H1 (cell line): ENCODE data around the gene NOC3L. TPM values are rescaled to one million over a fixed set of nuclear protein-coding genes. Genes with fewer than 3 reads are reported as not detected.

Source experiments
- CTCF ChIA-PET: fragments of 300-600 bp; sonication (Branson Sonifier 250); formaldehyde crosslinking; loops from one replicate; lab custom pipeline; 2021; ENCODE audit not compliant: partially characterized antibody; lab: Charles Lee
- POLR2A ChIA-PET: fragments of 300-600 bp; sonication (Branson Sonifier 250); formaldehyde crosslinking; loops from one replicate; lab custom pipeline; 2021; ENCODE audit warnings: inconsistent platforms; ENCODE audit not compliant: partially characterized antibody; lab: Charles Lee
- DNase-seq, 2 experiments: peaks; one replicate each; pipeline versions ENCODE4 v3.0.0 to v3.0.0-alpha.2; 2010 to 2022; ENCODE audit warnings: low spot score in 2 of 2, low read depth in 1 of 2, mixed read lengths in 1 of 2
- FAIRE-seq: peaks from 2 replicates; lab custom pipeline; 2011; peaks lifted over from hg19 to GRCh38; lab: Jason Lieb, UNC
- H2AFZ ChIP-seq: 2 replicates; pipeline ENCODE4 v1.8.1; 2012; ENCODE audit warnings: low read length, inconsistent platforms
- H2AK5ac ChIP-seq: 2 replicates; pipeline ENCODE4 v1.6.1; 2013; ENCODE audit warnings: low read depth, low read length
- H2BK120ac ChIP-seq: replicated peaks from 2 replicates; pipeline ENCODE3; 2013; ENCODE audit warnings: low read depth, low read length, inconsistent platforms
- H2BK12ac ChIP-seq: 2 replicates; pipeline ENCODE4 v1.6.1; 2013; ENCODE audit warnings: low read depth, low read length
- H2BK15ac ChIP-seq: 2 replicates; pipeline ENCODE4 v1.6.1; 2013; ENCODE audit warnings: low read length
- H2BK20ac ChIP-seq: 2 replicates; pipeline ENCODE4 v1.6.1; 2013; ENCODE audit warnings: low read length
- H2BK5ac ChIP-seq: 2 replicates; pipeline ENCODE4 v1.6.1; 2013; ENCODE audit warnings: low read depth, low read length
- H3K14ac ChIP-seq: 2 replicates; pipeline ENCODE4 v1.6.1; 2013; ENCODE audit warnings: inconsistent platforms; ENCODE audit not compliant: insufficient read length
- H3K18ac ChIP-seq: 2 replicates; pipeline ENCODE4 v1.6.1; 2013; ENCODE audit warnings: low read length; ENCODE audit errors: extremely low read depth
- H3K23ac ChIP-seq: 2 replicates; pipeline ENCODE4 v1.6.1; 2013; ENCODE audit warnings: inconsistent platforms; ENCODE audit not compliant: insufficient read length
- H3K23me2 ChIP-seq: 2 replicates; pipeline ENCODE4 v1.6.1; 2013; ENCODE audit warnings: low read depth, low read length
- H3K27ac ChIP-seq: 2 replicates; pipeline ENCODE4 v1.6.1; 2011; ENCODE audit warnings: low read depth, low read length, inconsistent platforms
- H3K27me3 ChIP-seq, 4 experiments: replicated peaks in 1 of 4; 1 replicate in 1 of 4; 2 replicates in 3 of 4; pipeline versions ENCODE4 v1.6.1 to v1.8.1; 2011 to 2013; ENCODE audit warnings: low read length in 3 of 4, mild to moderate bottlenecking in 3 of 4, inconsistent platforms in 2 of 4, mixed read lengths in 2 of 4, moderate library complexity in 1 of 4; ENCODE audit not compliant: control insufficient read depth in 3 of 4, insufficient read depth in 3 of 4; ENCODE audit errors: extremely low read depth in 1 of 4
- H3K36me3 ChIP-seq, 4 experiments: 2 replicates each; pipeline versions ENCODE4 v1.6.1 to v1.8.1; 2011 to 2013; ENCODE audit warnings: mild to moderate bottlenecking in 4 of 4, low read length in 3 of 4, moderate library complexity in 2 of 4, control low read depth in 1 of 4, inconsistent platforms in 1 of 4; ENCODE audit not compliant: insufficient read depth in 4 of 4, control insufficient read depth in 2 of 4
- H3K4ac ChIP-seq: replicated peaks from 2 replicates; pipeline ENCODE3; 2013; ENCODE audit warnings: low read length, low read depth, mixed read lengths, inconsistent platforms; ENCODE audit not compliant: insufficient read length
- H3K4me1 ChIP-seq, 4 experiments: replicated peaks in 1 of 4; 1 replicate in 1 of 4; 2 replicates in 3 of 4; pipeline versions ENCODE4 v1.6.1 to v1.8.1; 2011 to 2013; ENCODE audit warnings: low read length in 3 of 4, inconsistent platforms in 2 of 4, mixed read lengths in 1 of 4; ENCODE audit not compliant: insufficient read depth in 4 of 4, control insufficient read depth in 3 of 4
- H3K4me2 ChIP-seq, 2 experiments: 2 replicates each; pipeline versions ENCODE4 v1.6.1 to v1.8.1; 2011 to 2013; ENCODE audit warnings: low read depth in 2 of 2, low read length in 2 of 2, control low read depth in 1 of 2, inconsistent platforms in 1 of 2, mild to moderate bottlenecking in 1 of 2; ENCODE audit not compliant: insufficient read depth in 1 of 2
- H3K4me3 ChIP-seq, 4 experiments: fragments of 200-600, 300-600 bp in 1 of 4; sonication (generic), shearing (Covaris generic), sonication (Bioruptor Twin) in 1 of 4; 2 replicates each; pipeline versions ENCODE4 v1.5.1 to v1.8.1; 2011 to 2016; ENCODE audit warnings: low read length in 4 of 4, low read depth in 3 of 4, control low read depth in 2 of 4, inconsistent platforms in 2 of 4, mild to moderate bottlenecking in 2 of 4, mixed read lengths in 1 of 4, moderate library complexity in 1 of 4; ENCODE audit not compliant: insufficient read depth in 2 of 4; ENCODE audit errors: extremely low read depth in 1 of 4
- H3K56ac ChIP-seq: replicated peaks from 2 replicates; pipeline ENCODE3; 2013; ENCODE audit warnings: low read depth, mild to moderate bottlenecking, mixed read lengths, low read length, inconsistent platforms; ENCODE audit not compliant: insufficient read length
- H3K79me1 ChIP-seq: 2 replicates; pipeline ENCODE4 v1.6.1; 2013; ENCODE audit warnings: low read depth, low read length, control low read depth
- H3K79me2 ChIP-seq, 2 experiments: 2 replicates each; pipeline versions ENCODE4 v1.6.1 to v1.8.1; 2012 to 2013; ENCODE audit warnings: low read length in 2 of 2, mild to moderate bottlenecking in 2 of 2, inconsistent platforms in 1 of 2; ENCODE audit not compliant: insufficient read depth in 2 of 2, control insufficient read depth in 1 of 2
- H3K9ac ChIP-seq, 4 experiments: replicated peaks in 1 of 4; 1 replicate in 1 of 4; 2 replicates in 3 of 4; pipeline versions ENCODE4 v1.6.1 to v1.8.1; 2011 to 2013; ENCODE audit warnings: low read depth in 3 of 4, low read length in 3 of 4, control low read depth in 2 of 4, mild to moderate bottlenecking in 2 of 4, moderate library complexity in 2 of 4, inconsistent platforms in 1 of 4; ENCODE audit errors: extremely low read depth in 1 of 4
- H3K9me3 ChIP-seq, 2 experiments: 2 replicates each; pipeline versions ENCODE4 v1.6.1 to v1.8.1; 2012 to 2013; ENCODE audit warnings: mild to moderate bottlenecking in 2 of 2, moderate library complexity in 2 of 2, control low read depth in 1 of 2, inconsistent platforms in 1 of 2, low read depth in 1 of 2, low read length in 1 of 2, mixed read lengths in 1 of 2; ENCODE audit not compliant: insufficient read depth in 2 of 2
- H4K20me1 ChIP-seq, 2 experiments: replicated peaks in 1 of 2; 2 replicates each; pipeline versions ENCODE3 to v1.8.1; 2011 to 2013; ENCODE audit warnings: inconsistent platforms in 2 of 2, low read length in 2 of 2, mild to moderate bottlenecking in 1 of 2; ENCODE audit not compliant: insufficient read depth in 2 of 2, control insufficient read depth in 1 of 2
- H4K5ac ChIP-seq: 2 replicates; pipeline ENCODE4 v1.6.1; 2013; ENCODE audit warnings: low read length, low read depth, mixed read lengths, inconsistent platforms; ENCODE audit not compliant: insufficient read length
- H4K8ac ChIP-seq: 2 replicates; pipeline ENCODE4 v1.8.0; 2013; ENCODE audit warnings: mild to moderate bottlenecking, moderate library complexity, low read length, inconsistent platforms; ENCODE audit not compliant: insufficient read depth; ENCODE audit errors: extremely low read depth
- H4K91ac ChIP-seq: replicated peaks from 2 replicates; pipeline ENCODE3; 2013; ENCODE audit warnings: low read length, mixed read lengths, inconsistent platforms; ENCODE audit not compliant: insufficient read length
- RAD21 ChIP-seq, 2 experiments: IDR thresholded peaks in 1 of 2; conservative IDR thresholded peaks in 1 of 2; 2 replicates each; pipeline ENCODE4 v1.6.1; 2011; ENCODE audit warnings: low read depth in 2 of 2, low read length in 2 of 2, improper control_type of control experiment in 1 of 2, inconsistent platforms in 1 of 2, mild to moderate bottlenecking in 1 of 2, moderate library complexity in 1 of 2
- TAF7 ChIP-seq: optimal IDR thresholded peaks from 2 replicates; pipeline ENCODE3; 2011; ENCODE audit warnings: low read depth, mild to moderate bottlenecking, inconsistent platforms, low read length, moderate library complexity, borderline replicate concordance
- TEAD4 ChIP-seq: IDR thresholded peaks from 2 replicates; pipeline ENCODE4 v1.6.1; 2012; ENCODE audit warnings: low read depth, low read length, inconsistent platforms, mixed read lengths
- WGBS, 2 experiments: shearing (Covaris generic) in 1 of 2; methylation state at CpG; one replicate each; pipeline versions ENCODE4 v1.1.6 to v1.1.7; 2013 to 2015; ENCODE audit warnings: low lambda C conversion rate in 2 of 2, mixed read lengths in 2 of 2, inconsistent platforms in 1 of 2, low coverage in 1 of 2, missing lambda C conversion rate in 1 of 2; ENCODE audit not compliant: insufficient replicate concordance in 2 of 2, insufficient coverage in 1 of 2, insufficient read length in 1 of 2; ENCODE audit errors: extremely low coverage in 1 of 2, missing lambda C conversion rate in 1 of 2; 5-methylcytosine and 5-hydroxymethylcytosine counted together
- polyA plus RNA-seq, 7 experiments: library from polyadenylated mRNA; depleted of rRNA in 3 of 7; stranded (reverse) in 5 of 7; unstranded in 2 of 7; fragments of >200 nt in 5 of 7; fragments of 200-250 nt in 2 of 7; gene quantifications; 1 replicate in 5 of 7; 2 replicates in 1 of 7; 4 replicates in 1 of 7; pipeline versions ENCODE4 v1.2.1 to v1.2.3, GENCODE V29; 2011 to 2013; ENCODE audit warnings: missing spikeins in 2 of 7, mixed read lengths in 2 of 7
- total RNA-seq: library from RNA; stranded (reverse); fragmentation: NEBNext Ultra II Directional; extraction: Animal tissue kit (Norgen Biotek cat#: 25700); gene quantifications from 2 replicates; pipeline ENCODE4 v1.2.1, GENCODE V29; 2021

Gene NOC3L
- total and polyA plus RNA-seq, 2 of the 8 experiments (the other 6 are each of a cell fraction or from before 2014, with no cell fraction given), result 7.1 to 39.1 TPM

GRCh38 chr10:94287336-94287735 lies 75.4 kb downstream of the NOC3L start:
- Histone ChIP-seq H3K79me1 (no peaks in the 10 kb centered on the region), H4K91ac (no peak overlapping the region), H3K4me1 (peaks cover 0 to 8% (median 6%) of the 10 kb centered on the region in 4 experiments; a peak in 4 of 7 replicates), H3K14ac (no peak overlapping the region), H2BK12ac (no peak overlapping the region), H2AK5ac (no peak overlapping the region), H2AFZ (no peak overlapping the region), H3K4me2 (no peak overlapping the region), H3K23ac (no peak overlapping the region), H4K5ac (no peak overlapping the region), H2BK120ac (no peak overlapping the region), H3K27me3 (no peaks in the 10 kb centered on the region), H3K27ac (no peak overlapping the region), H4K8ac (no peak overlapping the region), H3K56ac (no peak overlapping the region), H3K79me2 (no peaks in the 10 kb centered on the region), H3K36me3 (no peaks in the 10 kb centered on the region), H2BK20ac (no peak overlapping the region), H2BK5ac (no peak overlapping the region), H3K4me3 (no peak overlapping the region), H2BK15ac (no peak overlapping the region), H3K9me3 (no peaks in the 10 kb centered on the region), H3K18ac (no peak overlapping the region), H3K23me2 (no peaks in the 10 kb centered on the region), H3K9ac (no peak overlapping the region), H4K20me1 (no peaks in the 10 kb centered on the region), H3K4ac (no peak overlapping the region)
- no peak for FAIRE-seq
- 80% methylated on average over 3 of the region's 3 CpGs; no CpG with 5 or more reads in 1 of the 2 experiments for WGBS, 2 experiments
- ChIA-PET CTCF (interaction anchor here (0.6 to 1.6 kb wide), 7 partner anchors 9 to 472 kb away, joined by 3 to 5 read pairs (median 4); no protein-coding TSS in a partner anchor), POLR2A (interaction anchor here (0.6 kb wide), 1 partner anchor 41 kb away, joined by 3 read pairs; no protein-coding TSS in a partner anchor)
- no peak for DNase-seq
- TF ChIP-seq TAF7, result no peak
- no peak for TF ChIP-seq RAD21 (IDR thresholded peaks at IDR 0.05 in 1 of 2, conservative IDR thresholded peaks at IDR 0.05 in 1 of 2; ENCODE audit: low read depth in 2 of 2, low read length in 2 of 2)
- TF ChIP-seq TEAD4, result no peak
